ENCODE measurements around the gene LRMDA.

The LRMDA gene

GRCh38 chr10:76082232-76082631, 650.8 kb downstream of the LRMDA start:
- DNase-seq = no peak

GRCh38 chr10:76082956-76083355, 651.5 kb downstream of the LRMDA start:
- peak; percentile 49 for DNase-seq

GRCh38 chr10:76085002-76085816, 653.8 kb downstream of the LRMDA start:
- no peak for DNase-seq

DNA sequence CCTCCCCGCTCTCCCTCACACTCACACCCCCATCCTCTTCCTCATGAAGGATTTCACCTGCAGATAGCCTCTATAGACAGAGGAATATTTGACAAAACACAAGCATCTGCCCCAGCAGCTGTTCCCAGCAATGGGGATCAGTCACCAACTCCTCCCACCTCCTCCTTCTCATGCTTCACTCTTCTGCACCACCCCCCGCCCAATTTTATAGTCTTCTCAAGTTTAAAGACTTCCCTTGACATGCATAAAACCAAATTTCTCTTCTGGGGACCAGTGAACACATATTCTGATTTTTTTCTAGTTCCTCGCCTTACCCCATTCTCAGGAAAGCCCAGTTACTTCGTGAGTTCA, 654.4 kb downstream of the LRMDA start:
- DNase-seq = no peak

DNA sequence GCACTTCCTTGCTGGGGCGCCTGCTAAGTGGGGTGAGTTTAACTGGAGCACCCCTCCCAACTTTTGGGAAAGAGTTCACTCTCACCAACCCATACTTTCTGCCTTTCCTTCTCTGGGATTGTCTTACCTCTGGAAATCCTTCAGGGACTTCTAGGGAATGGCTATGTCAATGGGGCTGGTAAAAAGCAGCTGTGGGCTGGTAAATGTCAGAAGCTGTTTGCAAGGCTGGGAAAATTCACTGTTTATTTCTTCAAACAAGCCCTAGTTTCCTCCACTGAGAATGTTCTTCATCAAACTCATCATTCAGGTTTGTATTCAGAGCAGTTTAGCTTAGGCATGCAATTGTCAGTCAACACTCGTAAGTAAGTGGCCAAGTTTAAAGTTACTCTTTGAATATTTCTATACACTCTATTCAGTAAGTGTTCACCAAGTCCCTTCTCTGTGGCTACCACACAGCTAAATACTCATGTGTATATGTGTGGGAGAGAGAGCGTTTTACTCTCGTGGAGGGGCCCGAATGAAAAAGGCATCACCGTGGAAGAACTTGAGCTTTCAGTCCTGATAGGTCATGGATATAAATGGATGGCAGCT, 654.8 kb downstream of the LRMDA start:
- DNase-seq = peak; percentile 11

GRCh38 chr10:76086761-76087639, 655.6 kb downstream of the LRMDA start:
- peak; percentile 59 for DNase-seq

DNA sequence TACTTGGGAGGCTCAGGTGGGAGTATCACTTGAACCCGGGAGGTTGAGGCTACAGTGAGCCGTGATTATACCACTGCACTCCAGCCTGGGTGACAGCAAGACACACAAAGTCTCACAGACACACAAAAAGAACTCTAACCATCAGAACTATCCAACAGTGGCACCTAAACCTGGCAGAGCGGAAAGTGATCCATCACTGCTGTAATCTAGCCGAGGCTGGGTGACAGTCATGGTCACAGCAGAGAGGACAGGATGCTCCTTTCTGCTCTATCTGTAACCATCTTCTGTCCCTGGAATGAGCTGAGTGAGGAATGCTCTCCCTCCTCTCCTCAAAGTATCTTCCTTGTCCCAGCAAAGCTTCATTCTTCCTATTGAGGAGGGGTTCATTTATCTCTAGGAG, 656.6 kb downstream of the LRMDA start:
- no peak for DNase-seq

GRCh38 chr10:76088980-76089379, 657.6 kb downstream of the LRMDA start:
- DNase-seq = no peak

GRCh38 chr10:76089556-76090180, 658.2 kb downstream of the LRMDA start:
- DNase-seq = no peak

DNA sequence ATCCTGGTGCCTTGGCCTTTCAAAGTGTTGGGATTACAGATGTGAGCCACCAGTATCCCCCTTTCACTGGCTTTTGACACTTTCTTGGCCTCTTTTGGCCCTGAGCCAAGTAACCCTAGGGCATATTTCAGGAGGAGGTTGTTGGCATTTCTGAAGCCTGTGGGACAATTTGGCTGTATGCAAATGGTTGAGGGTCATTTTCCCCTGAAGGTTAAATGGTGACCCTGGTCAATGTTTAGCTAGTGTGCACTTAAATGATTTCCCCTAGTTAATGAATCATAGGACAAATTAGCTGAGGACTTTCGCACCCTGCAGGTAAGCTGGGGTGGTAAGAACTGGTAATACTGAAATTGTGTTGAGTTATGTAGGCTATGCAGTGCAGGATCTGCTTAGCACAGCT, 660.5 kb downstream of the LRMDA start:
- no peak for DNase-seq

DNA sequence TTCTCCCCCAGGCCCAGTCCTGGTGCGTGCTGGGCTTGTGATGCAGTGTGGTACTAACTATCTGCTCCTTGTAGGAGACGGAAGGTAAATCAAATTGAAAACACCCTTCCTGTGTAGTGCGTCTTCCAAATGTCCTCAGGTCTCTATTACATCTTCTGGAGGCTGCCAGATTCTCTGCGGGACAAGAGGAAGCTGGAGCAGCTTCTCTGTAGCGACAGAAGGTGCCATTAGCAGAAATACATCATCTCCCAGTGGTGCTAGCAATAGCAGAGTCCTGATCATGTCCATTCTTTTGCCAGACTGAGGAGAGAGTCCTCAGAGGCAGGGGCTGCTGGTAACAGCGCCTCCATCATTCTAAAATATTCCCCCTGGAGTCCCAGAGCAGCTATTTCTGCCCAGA, 675.2 kb downstream of the LRMDA start:
- no peak for DNase-seq

DNA sequence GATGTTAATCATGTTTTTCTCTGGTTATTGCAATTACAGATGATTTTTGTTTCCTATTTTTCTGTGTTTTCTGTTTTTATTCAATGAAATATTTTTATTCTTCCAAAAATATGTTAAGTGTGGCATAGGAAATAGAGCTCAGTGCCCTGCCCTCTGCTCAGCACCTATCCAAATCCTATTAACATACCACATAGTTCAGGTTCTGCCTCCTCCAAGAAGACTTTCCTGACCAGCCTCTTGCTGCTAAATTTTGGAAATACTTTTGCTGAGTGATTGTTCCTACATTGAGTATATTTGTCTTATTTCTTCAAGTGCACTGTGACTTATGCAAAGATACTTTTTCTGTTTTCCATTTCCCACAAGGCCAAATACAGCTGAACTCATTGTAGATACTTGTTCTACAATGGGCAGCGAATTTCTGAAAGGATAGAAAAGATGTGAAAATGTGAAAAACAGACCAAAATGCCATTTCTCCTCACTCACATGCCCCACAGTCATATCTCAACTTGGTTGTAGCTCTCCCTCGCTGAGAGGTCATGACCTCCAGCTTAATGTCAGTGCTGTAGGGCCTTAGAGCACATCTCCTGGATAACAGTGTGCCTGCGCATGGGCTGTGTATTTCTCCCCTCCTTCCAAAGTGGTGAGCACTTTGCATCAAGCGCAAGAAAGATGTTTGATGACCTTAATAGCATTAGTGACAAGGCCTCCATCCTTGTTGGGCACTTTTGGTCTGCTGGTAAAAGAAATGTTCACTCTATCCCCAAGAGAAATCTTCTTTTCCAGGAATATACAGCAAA, 677.3 kb downstream of the LRMDA start:
- no peak for DNase-seq

- DNase-seq = no peak
Observed at GRCh38 chr10:76111404-76111803, 680.0 kb downstream of the LRMDA start.

GRCh38 chr10:76111986-76112825, 680.8 kb downstream of the LRMDA start:
- no peak for DNase-seq

- DNase-seq = no peak
Observed at GRCh38 chr10:76112826-76113150, 681.4 kb downstream of the LRMDA start.

DNA sequence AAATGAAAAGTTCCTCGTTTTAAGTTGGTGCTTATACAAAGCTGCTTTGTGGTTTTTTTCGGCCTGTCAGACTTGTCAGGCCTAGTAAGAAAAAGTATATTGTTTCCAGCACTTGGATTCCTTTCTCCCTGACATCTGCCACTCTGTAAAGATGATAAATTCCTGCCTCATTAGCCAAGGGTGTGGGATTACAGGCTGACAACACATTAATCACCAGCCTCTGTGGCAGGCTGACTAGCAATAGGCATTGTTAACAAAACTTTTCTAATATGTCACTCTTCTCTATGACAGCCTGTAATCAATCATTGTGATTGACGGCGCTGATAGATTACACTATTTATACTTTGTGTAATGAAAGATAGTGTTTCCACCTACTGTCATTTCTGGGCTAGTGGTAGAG, 682.5 kb downstream of the LRMDA start:
- peak; percentile 19 for DNase-seq

DNA sequence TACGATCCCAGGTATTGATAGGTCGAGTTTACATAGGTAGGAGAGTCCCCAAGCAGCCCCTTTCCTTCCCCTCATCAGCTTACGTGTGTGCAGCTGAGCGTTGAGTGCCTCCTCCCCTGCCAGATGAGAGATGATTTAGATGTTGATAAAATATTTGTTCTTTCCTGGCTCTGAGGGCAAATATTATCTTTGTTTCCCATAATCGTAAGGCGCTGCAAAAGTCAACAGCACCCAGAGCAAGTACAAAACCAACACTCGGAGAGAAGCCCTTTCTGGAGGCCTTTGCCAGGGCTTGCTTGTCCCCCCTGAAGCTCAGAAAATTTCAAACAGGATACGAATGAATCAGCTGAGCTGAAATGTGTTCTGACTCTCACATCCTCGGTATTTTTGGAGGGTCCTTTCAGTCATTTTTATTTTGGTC, 683.2 kb downstream of the LRMDA start:
- DNase-seq = no peak

DNA sequence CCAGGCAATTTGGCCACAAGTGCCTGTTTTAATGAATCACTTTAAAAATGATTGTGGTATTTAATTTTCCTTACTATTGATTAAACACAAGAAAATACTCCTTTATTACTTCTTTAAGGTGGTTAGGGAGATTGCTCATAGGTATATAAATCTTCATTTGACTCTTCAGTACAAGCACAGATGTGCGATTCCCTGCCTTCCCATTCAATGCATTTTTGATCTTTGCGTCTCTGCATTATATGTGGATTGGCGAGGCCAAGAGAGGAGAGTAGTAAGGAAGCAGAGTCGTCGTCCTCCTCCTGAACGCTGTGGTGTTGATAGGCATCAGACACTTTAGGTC, 683.7 kb downstream of the LRMDA start:
- no peak for DNase-seq

- DNase-seq = no peak
Observed at GRCh38 chr10:76115471-76116155, 684.2 kb downstream of the LRMDA start.

DNA sequence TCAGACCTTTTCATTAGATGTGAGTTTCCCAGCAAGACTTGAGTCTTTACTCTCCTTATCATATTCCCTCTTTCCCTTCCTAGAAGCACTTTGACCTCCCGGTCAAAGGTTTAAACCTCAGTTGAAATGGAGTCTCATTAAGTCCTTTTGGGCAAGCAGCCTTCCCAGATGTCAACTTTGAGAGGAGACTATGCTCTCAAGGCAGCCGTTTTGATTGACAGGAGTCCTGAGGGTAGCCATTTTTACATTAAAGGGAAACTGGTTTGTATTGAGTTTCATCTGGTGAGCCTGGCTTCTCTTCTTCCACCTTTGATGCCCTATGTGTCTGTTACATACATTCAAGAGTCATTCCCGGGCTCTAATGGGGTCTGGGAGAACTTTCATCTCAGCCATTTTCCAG, 685.1 kb downstream of the LRMDA start:
- DNase-seq = no peak

DNA sequence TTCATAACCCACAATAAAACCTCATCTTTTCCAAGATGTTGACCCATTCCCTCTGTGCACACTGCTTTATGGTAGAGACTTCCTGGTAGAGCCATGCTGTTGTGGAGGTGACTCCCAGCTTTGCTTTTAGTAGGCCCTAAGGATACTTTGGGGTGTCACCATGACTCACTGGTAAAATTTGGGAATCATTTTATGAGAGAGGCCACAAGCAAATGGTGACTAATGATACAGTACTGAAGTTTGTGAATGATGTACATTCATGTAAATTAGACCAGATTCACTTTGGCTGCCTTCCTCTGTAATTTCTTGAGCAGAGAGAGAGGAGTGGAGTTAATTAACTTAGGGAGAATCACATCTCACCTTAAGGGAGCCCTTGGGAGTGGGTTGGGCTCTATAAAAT, 686.5 kb downstream of the LRMDA start:
- peak; percentile 95 for DNase-seq
